Kidney epithelial cell (primary cell): ENCODE results near the gene GRIA3. TPM values are rescaled to one million over a fixed set of nuclear protein-coding genes. Genes with fewer than 3 reads are reported as not detected.
"Not testable (repeated sequence)": the region's sequence is repeated elsewhere in the genome, so short reads cannot be mapped to it uniquely, and the experiment has no call there.

ENCODE experiments used
- DNase-seq: peaks from one replicate; pipeline ENCODE4 v3.0.0-alpha.2; 2010; ENCODE audit warnings: low read depth
- H3K27me3 ChIP-seq: 2 replicates; pipeline ENCODE4 v1.6.0; 2011; ENCODE audit warnings: low read length; ENCODE audit not compliant: control insufficient read depth, insufficient read depth
- H3K36me3 ChIP-seq: 2 replicates; pipeline ENCODE4 v1.5.1; 2011; ENCODE audit warnings: low read length; ENCODE audit not compliant: control insufficient read depth, insufficient read depth
- H3K4me3 ChIP-seq: 2 replicates; pipeline ENCODE4 v1.5.1; 2011; ENCODE audit warnings: low read depth, mild to moderate bottlenecking, control low read depth, low read length
- CTCF ChIP-seq: IDR thresholded peaks from 2 replicates; pipeline ENCODE4 v1.5.1; 2011; ENCODE audit warnings: mild to moderate bottlenecking, moderate library complexity, low read length, control low read depth, inconsistent platforms; ENCODE audit not compliant: insufficient read depth, poor library complexity, severe bottlenecking
- total RNA-seq: library from RNA; depleted of rRNA; stranded (reverse); fragments of >200 nt; gene quantifications from 2 replicates; pipeline ENCODE4 v1.2.3, GENCODE V29; 2015

The GRIA3 gene
- total RNA-seq, 1 donor from 2014 or later, result 1.4 TPM

DNA sequence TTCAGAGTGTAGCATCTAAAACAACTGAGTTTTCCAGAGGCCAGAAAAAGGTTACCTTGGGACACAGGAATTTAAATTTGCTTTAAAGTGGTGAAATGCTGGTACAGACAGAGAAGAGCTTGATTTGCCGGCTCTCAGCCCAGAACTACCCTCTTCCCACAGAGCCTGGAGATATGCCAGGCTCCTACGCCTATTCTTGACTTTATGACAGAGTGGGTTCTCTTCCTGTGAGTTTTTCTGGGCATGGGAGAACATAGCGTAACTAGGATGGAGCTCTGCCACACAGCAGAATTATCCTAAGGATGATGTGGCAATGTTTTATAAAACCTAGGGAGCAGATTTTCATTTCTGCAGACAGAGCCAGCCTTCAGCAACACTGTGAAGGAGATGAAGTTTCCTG lies 241.8 kb downstream of the GRIA3 start:
- TF ChIP-seq CTCF, result no peak
- Histone ChIP-seq H3K36me3 (no peaks in the 10 kb centered on the region), H3K27me3 (no peaks in the 10 kb centered on the region), H3K4me3 (no peak overlapping the region)
- DNase-seq, result no peak

- Histone ChIP-seq H3K27me3 (no peaks in the 10 kb centered on the region), H3K4me3 (no peak overlapping the region), H3K36me3 (no peaks in the 10 kb centered on the region)
- no peak for TF ChIP-seq CTCF
- no peak for DNase-seq
Measured at GRCh38 chrX:123432361-123433150, 248.5 kb downstream of the GRIA3 start.

DNA sequence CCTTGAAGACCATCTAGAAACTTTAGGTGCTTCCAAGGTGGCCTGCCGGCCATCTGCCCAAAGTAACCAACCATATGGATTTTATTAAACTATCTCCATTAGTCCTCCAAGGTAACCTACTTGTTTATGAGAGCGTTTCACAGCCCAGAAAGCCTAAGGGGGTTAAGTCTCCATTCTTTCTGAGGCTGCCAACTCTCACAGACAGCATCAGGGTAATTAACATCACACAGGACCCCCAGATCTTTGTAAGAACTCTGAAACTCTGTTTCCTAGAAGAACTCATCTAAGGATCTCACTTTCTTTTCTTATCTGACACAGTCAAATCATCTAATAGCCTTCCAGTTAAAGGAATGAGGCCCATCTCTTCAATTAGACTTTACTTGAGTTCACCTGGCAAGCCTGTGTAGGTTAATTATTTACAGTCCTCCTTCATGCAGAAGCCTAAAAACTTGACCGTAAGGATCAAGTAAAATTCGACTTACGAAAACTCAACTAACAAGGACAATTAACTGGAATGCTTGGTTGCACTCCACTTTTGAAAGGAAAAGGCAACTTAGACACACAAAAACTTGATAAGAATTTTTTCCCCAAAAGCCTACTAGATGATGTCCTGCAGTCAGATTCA lies 252.5 kb downstream of the GRIA3 start:
- no peak for TF ChIP-seq CTCF
- H3K27me3 ChIP-seq, result no peaks in the 10 kb centered on the region
- H3K36me3 ChIP-seq, result no peaks in the 10 kb centered on the region
- no peak overlapping the region for H3K4me3 ChIP-seq
- no peak for DNase-seq

GRCh38 chrX:123439926-123440325 lies 255.8 kb downstream of the GRIA3 start:
- H3K27me3 ChIP-seq, H3K36me3 ChIP-seq, DNase-seq, H3K4me3 ChIP-seq: not testable (repeated sequence)

- no peak for TF ChIP-seq CTCF
- Histone ChIP-seq H3K27me3 (no peaks in the 10 kb centered on the region), H3K4me3 (no peak overlapping the region), H3K36me3 (no peaks in the 10 kb centered on the region)
- DNase-seq, result no peak
Measured at GRCh38 chrX:123442764-123443163, 258.7 kb downstream of the GRIA3 start.

GRCh38 chrX:123447506-123447905 lies 263.4 kb downstream of the GRIA3 start:
- H3K27me3 ChIP-seq, result no peaks in the 10 kb centered on the region
- no peak for DNase-seq
- TF ChIP-seq CTCF, result no peak
- no peak overlapping the region for H3K4me3 ChIP-seq
- no peaks in the 10 kb centered on the region for H3K36me3 ChIP-seq
